HG03460 (cell line): Measurements from ENCODE around the gene TMEM141.

Experiments
- ATAC-seq: cut with Tn5 transposase; IDR thresholded peaks from one replicate; pipeline ENCODE4 v1.9.1; 2021; ENCODE audit not compliant: unreplicated experiment

Gene TMEM141

GRCh38 chr9:136808075-136808805 is 17.1 kb downstream of the TMEM141 start:
- ATAC-seq: peak; percentile 31

GRCh38 chr9:136808806-136809158 is 17.6 kb downstream of the TMEM141 start:
- no peak for ATAC-seq

GRCh38 chr9:136814725-136815421 is 23.7 kb downstream of the TMEM141 start:
- no peak for ATAC-seq

- no peak for ATAC-seq
Observed at GRCh38 chr9:136815422-136815782, 24.3 kb downstream of the TMEM141 start.

GRCh38 chr9:136820971-136821825 is 30.1 kb downstream of the TMEM141 start:
- ATAC-seq: no peak

- no peak for ATAC-seq
Observed at GRCh38 chr9:136821826-136822544, 30.8 kb downstream of the TMEM141 start.

- ATAC-seq: no peak
Observed at GRCh38 chr9:136823136-136824046, 32.2 kb downstream of the TMEM141 start.

- ATAC-seq: no peak
Observed at GRCh38 chr9:136824496-136825225, 33.5 kb downstream of the TMEM141 start.

- ATAC-seq: no peak
Observed at GRCh38 chr9:136825295-136826187, 34.4 kb downstream of the TMEM141 start.

GRCh38 chr9:136826188-136826541 is 35.0 kb downstream of the TMEM141 start:
- ATAC-seq: no peak

GRCh38 chr9:136826703-136827582 is 35.8 kb downstream of the TMEM141 start:
- no peak for ATAC-seq

- ATAC-seq: no peak
Observed at GRCh38 chr9:136827794-136828473, 36.8 kb downstream of the TMEM141 start.

- ATAC-seq: no peak
Observed at GRCh38 chr9:136828474-136829140, 37.5 kb downstream of the TMEM141 start.

- ATAC-seq: no peak
Observed at GRCh38 chr9:136829412-136829811, 38.3 kb downstream of the TMEM141 start.

GRCh38 chr9:136829981-136830885 is 39.1 kb downstream of the TMEM141 start:
- no peak for ATAC-seq
